COLO829 (cell line): ENCODE data around the gene CEP170B.
"Not testable (repeated sequence)": the region's sequence is repeated elsewhere in the genome, so short reads cannot be mapped to it uniquely, and the experiment has no call there.

Experiments used
- DNase-seq: peaks from one replicate; pipeline ENCODE4 v3.0.0; 2012; ENCODE audit warnings: low spot score

CEP170B gene

DNA sequence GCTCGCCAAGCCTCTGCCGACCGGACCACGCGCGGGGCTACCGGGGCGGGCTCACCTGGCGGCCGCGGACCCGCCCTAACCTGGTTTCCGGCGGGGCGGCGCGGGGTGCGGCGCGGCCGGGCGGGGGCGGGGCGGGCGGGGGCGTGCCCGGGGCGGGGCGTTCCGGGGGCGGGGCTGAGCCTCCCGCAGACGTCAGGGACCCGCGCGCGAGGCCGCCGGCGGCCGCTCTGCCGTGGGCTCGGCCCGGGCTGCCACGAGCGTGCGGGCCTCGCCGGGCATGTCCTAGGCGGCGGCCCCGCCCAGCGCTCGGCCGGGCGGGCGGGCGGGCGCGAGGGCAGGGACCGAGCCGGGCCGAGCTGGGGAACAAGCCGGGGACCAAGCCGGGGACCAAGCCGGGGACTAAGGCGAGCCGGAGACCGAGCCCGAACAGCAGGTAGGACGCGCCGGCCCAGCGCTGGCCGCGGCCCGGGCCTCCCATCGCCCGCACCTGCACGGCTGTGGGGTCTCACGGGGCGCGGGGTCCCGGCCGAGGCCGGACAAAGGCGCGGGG lies at the start of gene CEP170B:
Gene CEP170B, plus strand, starts transcription at position 188 of the 550 bp plus-strand sequence. CDS start 3,183 bp downstream, outside the sequence.
- DNase-seq: peak; percentile 55

DNA sequence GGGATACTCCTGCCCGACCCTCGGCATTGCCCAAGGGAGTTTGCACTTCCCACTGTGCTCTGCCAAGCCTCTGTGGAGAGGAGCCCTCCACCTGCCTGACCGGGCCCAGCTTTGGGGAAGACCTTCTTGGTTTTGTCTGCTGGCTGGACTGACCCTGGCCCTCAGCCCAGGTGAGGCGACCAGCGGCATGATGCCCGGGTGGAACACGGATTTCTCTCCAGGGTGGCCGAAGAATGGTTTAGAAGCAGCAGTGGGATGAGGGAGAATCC lies 48.5 kb upstream of the CEP170B start:
- no peak for DNase-seq

DNA sequence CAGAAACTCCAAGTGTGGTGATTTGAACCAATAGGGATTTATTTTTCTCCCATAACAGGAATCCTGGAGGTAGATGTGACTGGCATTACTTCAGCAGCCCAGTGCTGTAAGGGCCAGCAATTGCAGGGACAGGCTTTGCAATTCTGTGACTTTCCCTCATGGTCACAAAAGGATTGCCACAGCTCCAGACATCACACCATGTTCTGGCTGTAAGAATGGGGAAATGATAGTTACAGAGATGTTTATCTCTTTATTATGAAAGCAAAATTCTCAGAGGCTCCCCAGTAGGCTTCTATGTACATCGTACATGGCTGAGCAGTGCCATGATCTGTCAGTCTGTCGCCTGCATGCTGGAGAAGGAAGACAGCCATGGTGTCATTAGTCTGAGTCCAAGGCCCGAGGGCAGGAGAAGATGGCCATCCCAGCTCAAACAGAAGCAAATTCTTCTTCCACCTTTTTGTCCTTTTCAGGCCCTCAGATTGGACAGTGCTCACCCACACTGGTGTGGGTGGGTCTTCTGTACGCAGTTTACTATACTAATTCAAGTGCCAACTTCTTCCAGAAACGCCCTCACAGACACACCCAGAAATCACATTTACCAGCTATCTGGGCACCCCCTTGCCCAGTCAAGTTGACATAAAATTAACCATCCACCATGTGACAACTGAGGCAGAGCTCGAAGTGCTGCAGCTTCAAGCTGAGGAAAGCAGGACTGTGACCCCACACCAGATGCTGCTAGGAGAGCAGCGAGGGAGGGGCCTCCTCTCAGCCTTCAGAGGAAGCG lies 46.9 kb upstream of the CEP170B start:
- DNase-seq: no peak

DNA sequence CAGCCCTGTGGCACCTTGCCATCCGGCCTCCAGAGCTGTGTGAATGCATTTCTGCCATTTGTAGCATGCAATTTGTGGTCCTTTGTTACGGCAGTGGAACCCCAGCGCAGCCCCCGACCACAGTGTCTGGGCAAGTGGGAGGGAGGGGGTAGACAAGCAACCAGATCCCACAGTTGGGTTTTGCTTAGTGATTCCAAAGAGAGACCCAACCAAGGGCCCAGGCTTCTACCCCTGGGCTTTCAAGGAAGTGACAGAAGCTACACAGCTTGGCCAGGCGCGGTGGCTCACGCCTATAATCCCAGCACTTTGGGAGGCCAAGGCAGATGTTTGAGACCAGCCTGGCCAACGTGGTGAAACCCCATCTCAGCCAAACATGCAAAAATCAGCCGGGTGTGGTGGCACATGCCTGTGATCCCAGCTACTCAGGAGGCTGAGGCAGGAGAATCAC lies 46.3 kb upstream of the CEP170B start:
- no peak for DNase-seq

DNA sequence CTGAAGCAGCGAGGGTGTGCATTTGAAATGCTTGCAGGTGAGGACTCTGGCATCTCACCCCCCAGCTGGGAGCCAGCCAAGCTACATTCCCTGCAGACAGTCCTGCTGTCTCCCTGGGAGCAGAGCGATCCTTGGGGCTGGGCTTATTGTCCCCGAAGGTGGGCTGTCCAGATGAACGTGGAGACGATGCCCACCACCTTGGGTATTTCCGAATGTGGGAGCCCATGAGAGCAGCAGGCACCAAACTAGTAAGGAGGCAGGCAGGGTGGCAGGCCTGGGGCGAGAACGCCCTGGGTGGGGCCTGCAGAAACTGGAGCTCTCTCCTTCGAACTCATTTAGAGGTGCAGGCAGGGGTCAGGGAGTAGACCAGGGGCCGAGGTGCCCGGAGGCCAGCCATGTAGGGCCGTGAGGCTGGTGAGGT lies 45.7 kb upstream of the CEP170B start:
- no peak for DNase-seq

DNA sequence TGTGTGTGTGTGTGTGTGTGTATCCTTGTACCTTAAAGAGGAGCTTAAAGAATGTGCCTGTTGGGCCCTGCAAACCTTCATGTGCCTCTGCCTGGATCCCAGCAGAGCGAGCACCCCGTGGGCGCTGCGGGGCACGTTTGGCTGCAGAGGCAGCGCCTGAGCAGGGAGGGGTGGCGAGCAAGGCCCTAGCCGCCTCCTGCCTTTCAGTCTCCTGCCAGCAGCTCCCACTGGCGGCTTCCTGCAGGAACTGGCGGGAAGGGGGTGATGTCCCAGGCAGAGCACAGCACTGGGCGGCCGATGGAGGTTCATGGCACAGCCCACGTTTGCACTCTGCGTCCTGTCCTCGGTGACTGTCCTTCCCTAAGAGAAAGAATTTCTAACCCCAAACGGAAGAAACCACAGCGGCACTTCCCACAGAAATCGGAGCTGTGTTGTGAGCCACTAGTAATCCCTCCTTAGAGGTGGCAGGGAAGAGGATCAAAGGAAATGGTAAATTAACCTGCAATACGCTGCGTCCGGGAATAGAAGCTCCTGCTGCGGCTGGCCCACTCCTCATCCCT lies 44.3 kb upstream of the CEP170B start:
- no peak for DNase-seq

DNA sequence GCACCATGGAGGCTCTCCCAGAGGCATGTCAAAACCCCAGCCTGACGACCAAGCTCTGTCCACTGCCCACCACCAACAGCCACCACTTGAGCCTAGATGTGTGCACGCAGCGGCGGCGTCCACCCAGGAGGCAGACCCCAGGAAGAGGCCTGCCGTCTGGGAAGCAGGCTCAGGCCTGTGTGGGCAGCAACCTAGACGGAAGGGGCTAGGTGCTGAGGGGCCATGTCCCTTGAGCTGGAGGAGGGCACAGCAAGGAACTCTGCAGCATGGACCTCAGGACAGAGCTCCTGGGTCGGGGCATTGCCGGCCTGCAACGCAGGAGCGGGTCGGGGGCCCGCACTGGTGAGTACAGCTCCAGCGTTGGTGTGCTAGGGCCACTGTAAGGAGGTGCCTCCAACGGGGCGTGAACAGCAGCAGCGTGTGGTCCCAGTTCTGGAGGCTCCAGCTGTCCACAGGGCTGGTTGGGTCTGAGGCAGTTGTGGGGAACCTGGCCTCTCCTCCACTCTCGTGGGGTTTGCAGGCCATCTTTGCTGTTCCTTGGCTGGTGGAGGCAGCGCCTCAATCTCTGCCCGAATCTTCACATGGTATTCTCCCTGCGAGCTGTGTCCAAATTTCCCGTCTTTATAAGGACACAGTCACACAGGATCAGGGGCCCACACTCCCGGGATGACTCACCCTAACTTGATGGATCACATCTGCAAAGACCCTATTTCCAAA lies 43.7 kb upstream of the CEP170B start:
- no peak for DNase-seq

DNA sequence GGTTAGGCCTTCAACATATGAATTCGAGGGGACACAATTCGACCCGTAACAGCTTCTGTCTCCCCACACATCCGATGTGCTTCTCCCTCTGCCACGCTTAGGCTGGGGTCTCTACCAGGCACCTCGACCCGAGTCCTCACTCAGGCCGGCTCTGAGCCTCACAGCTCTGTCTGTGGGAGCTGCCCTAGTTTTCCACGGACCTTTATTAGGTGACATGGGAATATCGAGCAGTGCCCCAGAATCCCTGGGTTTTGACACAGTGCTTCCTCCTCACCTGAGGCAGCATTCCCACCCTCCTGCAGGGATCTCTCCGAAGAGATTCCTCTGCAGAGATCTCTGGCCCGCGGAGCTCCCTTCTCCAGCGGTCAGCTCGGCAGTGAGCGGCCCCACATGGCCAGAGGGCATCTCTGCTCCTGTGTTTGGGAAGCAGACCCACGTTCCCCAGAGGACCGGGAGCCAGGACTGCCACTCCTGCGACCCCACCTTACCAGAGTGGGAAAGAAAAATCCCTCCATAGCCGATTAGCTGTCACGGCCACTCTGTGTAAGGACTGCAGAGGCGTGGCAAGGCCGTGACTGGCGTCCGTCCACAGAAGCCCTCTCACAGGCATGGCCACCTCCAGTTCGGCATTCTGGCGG lies 43.0 kb upstream of the CEP170B start:
- no peak for DNase-seq

DNA sequence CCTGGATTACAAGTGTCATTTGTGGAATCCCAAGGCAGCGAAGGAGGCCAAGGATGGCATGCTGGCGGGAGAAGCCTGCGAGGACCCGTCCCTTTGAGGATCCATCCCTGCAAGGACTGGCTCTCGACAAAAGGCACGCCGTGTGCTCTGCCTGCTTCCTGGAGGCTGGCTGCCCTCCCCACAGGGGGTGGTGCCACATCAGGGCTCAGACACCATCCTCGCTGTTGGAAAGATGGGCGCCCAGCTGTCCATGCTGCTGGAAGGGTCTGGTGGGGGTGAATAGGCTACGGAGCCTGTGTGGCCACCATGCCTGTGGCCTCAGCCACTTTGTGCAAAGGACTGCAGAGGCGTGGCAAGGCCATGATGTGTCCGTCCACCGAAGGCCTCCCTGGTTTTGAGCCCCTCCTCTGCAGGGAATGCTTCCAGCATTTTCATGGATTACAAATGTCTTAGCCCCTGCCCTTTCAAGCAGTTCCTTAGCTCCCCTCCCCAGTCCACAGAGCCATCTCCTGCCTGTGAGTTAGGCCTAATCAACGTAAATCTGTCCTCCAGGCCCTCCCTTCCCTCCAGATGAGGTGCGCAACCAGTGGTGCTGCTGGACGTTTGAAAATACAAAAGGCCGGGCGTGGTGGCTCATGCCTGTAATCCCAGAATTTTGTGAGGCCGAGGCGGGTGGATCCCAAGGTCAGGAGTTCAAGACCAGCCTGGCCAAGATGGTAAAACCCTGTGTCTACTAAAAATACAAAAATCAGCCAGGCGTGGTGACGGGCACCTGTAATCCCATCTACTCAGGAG lies 42.0 kb upstream of the CEP170B start:
- DNase-seq: no peak

DNA sequence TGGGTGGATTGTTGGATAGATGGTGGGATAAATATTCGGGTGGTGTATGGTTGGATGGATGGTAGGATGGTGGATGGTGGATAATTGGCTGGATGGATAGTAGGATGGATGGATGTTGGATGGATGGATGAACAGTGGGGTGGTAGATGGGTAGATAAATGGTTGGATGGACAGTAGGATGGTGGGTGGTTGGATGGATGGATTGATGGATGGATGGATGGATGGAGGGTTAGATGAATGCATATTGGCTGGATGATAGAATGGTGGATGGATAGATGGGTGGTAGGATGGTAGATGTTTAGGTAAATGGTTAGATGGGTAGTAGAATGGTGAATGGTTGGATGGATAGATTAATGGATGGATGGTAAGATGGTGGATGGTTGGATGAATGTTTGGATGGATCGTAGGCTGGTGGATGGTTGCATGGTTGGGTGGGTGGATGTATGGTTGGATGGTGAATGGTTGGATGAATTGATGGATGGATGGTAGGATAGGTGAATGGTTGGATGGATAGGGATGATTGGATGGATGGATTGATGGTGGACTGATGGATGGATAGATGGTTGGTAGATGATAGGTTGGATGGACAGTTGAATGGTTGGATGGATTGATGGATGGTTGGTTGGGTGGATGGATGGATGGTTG lies 40.6 kb upstream of the CEP170B start:
- no peak for DNase-seq

DNA sequence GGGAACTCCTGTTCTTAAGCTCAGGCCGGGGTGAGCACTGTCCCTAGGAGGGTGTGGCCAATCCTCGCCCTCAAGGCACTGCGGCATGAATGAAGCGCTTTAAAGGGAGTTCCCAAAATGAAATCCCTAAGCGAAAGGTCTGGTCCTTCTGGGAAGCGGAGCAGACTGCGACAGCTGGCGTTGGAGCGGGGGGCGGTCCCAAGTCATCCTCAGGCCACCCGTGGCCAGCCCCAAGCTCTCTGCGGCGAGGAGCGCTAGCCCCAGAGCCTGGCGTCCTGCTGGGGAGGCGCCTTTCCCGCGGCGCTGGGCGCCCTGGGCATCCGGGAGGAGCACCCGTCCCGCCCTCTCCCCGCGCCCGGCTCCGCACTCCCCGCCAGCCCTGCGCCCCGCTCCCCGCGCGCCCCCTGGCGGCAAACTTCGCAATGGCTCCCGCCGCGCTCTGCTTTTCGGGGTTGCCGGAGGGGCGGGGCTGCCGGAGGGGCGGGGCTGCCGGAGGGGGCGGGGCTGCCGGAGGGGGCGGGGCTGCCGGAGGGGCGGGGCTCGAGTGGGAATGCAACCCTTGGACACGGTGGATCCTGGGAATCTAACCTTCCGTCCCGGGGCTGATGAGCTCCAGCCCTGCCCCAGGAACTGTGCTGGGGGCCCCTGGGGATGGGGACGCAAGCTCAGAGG lies 38.7 kb upstream of the CEP170B start:
- peak; percentile 97 for DNase-seq

DNA sequence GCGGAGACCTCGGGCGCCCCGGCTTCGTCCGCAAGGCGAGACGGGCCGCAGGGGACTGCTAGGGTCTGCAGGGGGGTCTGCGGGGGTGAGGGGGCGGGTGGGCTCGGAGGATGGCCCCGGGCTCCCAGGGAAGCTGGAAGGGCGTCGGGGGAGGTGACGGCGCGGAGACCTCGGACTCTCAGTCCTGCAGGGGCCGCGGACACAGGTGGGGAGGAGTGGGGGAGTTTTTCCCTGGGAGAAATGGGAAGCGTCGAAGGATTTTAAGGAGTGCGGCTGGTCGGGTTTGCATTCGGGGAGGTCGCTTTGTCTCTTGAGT lies 38.2 kb upstream of the CEP170B start:
- DNase-seq: no peak

DNA sequence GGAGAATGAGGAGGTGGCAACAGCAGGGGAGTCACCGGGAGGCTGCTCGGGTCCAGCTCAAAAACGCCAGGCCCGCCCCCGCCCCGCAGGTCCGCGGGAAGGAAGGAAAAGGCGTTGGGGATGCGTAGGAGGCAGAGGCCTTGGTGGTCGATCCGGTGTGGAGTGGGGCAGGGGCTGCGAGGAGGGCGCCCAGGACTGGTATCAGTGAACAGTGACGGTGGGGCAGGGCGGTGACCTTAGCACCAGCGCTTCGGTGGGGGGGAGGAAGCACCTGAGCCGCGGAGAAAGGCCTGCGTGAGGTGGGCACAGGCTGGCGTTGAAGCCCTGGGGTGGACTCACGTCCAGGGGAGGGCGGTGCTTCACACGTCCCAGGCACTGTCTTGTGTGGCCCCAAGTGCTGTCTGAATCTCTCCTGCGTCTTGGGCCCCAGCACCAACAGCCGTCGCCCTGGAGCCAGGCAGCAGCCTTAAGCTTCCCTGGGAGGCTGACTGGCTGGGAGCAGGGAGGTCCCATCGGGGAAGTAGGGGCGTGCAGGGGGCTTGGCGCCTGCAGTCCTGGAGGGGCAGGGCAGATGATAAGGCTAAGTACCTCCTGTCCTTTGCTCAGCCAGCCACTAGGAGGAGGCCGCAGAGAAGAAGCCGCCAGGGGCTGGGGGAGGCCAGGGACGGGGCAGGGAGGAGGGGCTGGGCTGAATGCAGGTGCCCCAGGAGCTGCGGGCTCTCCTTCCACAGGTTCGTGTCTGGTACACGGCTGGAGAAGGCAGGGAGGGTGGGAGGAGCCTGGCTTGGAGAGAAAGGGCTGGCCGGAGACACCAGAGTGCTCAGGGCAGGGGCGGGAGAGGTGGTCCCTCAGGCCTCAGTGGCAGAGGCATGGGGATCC lies 37.7 kb upstream of the CEP170B start:
- peak; percentile 64 for DNase-seq

DNA sequence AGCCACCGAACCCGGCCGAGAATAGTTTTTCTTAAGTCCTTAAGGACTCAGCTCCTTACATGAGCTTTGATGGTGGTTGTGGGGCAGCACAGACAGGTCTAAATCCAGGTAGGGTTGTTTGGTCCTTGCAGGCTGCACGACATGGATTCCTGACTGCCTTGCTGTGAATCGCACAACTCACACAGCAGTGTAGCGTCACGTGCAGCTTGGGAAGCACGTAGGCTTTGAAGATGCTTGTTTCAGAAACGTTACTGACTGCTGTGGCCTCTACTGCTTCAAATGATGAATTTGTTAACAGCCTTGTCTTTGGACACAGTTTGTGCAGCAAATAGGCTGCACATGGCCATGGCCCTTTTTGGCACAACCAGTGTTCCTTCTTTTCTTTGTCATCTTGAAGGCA lies 34.3 kb upstream of the CEP170B start:
- DNase-seq: no peak

DNA sequence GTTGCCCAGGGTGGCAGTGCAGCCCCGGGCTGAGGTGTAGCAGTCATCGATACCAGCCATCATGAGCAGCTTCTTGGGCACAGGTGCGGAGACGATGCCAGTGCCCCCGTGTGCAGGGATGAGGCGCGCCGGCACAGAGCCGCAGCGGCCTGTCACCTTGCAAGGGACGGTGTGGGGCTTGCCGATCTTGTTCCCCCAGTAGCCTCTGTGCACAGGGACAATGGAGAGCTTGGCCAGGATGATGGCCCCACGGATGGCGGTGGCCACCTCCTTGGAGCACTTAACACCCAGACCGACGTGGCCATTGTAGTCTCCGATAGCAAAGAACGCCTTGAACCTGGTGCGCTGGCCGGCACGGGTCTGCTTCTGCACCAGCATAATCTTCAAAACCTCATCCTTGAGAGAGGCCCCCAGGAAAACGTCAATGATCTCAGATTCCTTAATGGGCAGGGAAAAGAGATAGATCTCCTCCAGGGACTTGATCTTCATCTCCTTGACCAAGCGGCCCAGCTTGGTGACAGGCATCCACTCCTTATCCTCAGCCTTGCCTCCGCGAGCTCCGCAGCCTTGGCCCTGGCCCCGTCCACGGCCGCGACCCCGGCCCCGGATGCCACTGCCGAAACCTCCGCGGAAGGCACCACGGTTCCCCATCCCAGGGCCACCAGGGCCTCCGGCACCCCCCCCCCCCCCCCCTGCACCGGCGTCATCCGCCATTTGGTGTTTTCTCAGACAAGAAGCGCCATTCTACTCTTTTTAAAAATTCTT lies 28.7 kb upstream of the CEP170B start:
- DNase-seq: not testable (repeated sequence)

DNA sequence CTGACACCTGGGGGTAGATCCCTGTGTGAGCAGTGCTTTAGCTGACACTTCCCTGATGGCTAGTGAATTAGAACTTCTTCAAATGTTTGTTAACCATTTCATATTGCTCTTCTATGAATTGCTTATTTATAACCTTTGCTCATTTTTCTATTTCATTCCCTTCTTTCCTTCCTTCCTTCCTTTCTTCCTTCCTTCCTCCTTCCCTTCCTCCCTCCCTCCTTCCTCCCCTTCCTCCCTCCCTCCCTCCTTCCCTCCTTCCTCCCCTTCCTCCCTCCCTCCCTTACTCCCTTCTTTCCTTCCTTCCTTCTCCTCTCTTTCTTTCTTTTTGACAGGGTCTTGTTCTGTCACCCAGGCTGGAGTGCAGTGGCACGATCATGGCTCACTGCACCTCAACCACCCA lies 23.3 kb upstream of the CEP170B start:
- no peak for DNase-seq

DNA sequence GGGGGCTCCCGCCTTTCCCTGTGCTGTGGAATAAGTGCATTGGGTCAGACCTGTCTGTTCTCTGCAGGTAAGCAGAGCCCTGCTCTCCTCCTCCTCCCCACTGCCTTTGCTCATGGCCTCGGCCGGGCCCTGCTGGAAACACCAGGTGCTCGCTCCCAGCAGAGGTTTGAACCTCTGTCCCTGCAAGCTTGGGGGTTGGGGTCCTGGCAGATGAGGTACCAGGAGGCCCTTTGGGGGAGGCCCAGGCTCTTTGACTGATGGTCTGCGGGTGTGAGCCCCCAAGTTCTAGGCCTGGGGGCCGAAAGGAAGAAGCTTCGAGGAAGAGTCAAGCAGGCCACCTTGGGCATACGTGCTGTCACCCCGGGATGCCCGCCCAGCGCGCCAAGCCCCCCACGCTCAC lies 22.1 kb upstream of the CEP170B start:
- no peak for DNase-seq

DNA sequence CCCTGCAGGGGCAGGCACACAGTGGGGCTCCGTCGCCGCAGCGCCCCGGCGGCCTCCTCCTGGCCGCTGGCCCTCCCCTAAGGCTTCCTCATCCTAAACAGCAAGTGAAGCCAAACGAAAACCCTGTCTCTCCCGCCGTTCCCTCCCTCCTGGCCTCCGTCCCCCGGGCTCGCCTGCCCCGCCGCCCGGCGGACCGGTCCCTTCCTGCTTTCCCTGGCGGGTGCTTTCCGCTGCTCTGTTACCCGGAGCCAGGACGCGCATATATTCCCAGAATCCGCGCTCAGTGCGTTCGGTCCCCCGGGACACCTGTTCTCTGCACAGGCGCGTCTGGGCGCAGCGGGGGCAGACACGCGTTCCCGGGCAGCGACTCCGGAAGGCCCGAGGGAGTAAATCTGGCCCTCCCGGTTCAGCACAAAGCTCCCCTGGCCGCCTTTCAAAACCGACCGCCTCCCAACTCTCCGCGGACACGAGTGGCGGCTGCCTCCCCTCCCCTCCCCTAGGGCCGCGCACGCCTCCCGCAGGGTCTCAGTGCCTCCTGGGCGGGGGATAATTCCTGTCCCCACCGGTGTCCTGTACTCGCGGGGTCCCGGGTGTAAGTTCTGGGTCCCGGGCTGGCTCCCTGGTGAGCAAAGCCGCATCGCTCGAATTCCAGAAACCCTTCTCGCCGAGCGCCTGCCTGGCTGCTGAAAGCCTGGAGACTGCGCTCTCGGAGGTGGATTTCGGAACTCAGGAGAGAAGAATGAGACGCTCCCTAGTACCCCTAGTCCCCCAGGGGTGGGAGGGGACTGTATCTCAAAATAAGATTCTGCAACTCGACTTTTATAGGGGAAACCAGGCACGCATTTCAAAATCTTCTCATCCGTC lies 21.4 kb upstream of the CEP170B start:
- no peak for DNase-seq
